Measurements from ENCODE around the gene HLA-B. TPM values are rescaled to one million over a fixed set of nuclear protein-coding genes. Genes with fewer than 3 reads are reported as not detected.
"Not testable (repeated sequence)": the region's sequence is repeated elsewhere in the genome, so short reads cannot be mapped to it uniquely, and the experiment has no call there.

The HLA-B gene
- total RNA-seq (234 TPM), polyA plus RNA-seq (1,074 TPM)

GRCh38 chr6:31356946-31357466, at the start of gene HLA-B:
Gene HLA-B (minus strand): TSS chr6:31357179. CDS start chr6:31357158, 21 bp downstream.
- DNase-seq (ENCODE audit: extremely low spot score), result peak; percentile 29
- Histone ChIP-seq H3K4me1 (ENCODE audit: insufficient read depth) (no peaks in the 10 kb centered on the region), H3K27ac (ENCODE audit: low read depth) (peak within 1 kb of the TSS; percentile 93), H3K36me3 (ENCODE audit: insufficient read depth) (peaks cover 2% of the 10 kb centered on the region), H3K4me3 (ENCODE audit: low read depth, low read length) (peak within 1 kb of the TSS; percentile 91)
- under 1% methylated on average over 39 of the region's 39 CpGs for WGBS

- 73% methylated on average over 5 of the region's 5 CpGs for WGBS
- Histone ChIP-seq H3K4me1 (ENCODE audit: insufficient read depth) (no peaks in the 10 kb centered on the region), H3K27ac (ENCODE audit: low read depth) (no peak overlapping the region), H3K4me3 (ENCODE audit: low read depth, low read length) (no peak overlapping the region), H3K36me3 (ENCODE audit: insufficient read depth) (peaks cover under 1% of the 10 kb centered on the region)
- DNase-seq (ENCODE audit: extremely low spot score), result no peak
Measured at GRCh38 chr6:31405996-31406395, 49.0 kb upstream of the HLA-B start.

GRCh38 chr6:31404061-31404364, 47.0 kb upstream of the HLA-B start:
- H3K36me3 ChIP-seq (ENCODE audit: insufficient read depth); H3K27ac ChIP-seq (ENCODE audit: low read depth); DNase-seq (ENCODE audit: extremely low spot score); H3K4me1 ChIP-seq (ENCODE audit: insufficient read depth): not testable (repeated sequence)
- H3K4me3 ChIP-seq (ENCODE audit: low read depth, low read length), result peak overlapping the region; percentile 75
- 12% methylated on average over 13 of the region's 13 CpGs for WGBS

GRCh38 chr6:31403283-31404060, 46.5 kb upstream of the HLA-B start, which contains the start of gene MICA:
Gene MICA (plus strand): TSS chr6:31403595. CDS start chr6:31403633, 38 bp downstream.
- Histone ChIP-seq H3K36me3 (ENCODE audit: insufficient read depth) (no peaks in the 10 kb centered on the region), H3K4me1 (ENCODE audit: insufficient read depth) (no peaks in the 10 kb centered on the region), H3K4me3 (ENCODE audit: low read depth, low read length) (peak within 1 kb of the TSS; percentile 75), H3K27ac (ENCODE audit: low read depth) (peak within 1 kb of the TSS; percentile 79)
- DNase-seq (ENCODE audit: extremely low spot score), result peak; percentile 59
- under 1% methylated on average over 58 of the region's 58 CpGs for WGBS

GRCh38 chr6:31402324-31403282, 45.6 kb upstream of the HLA-B start:
- WGBS, result 13% methylated on average over 27 of the region's 27 CpGs
- H3K4me1 ChIP-seq (ENCODE audit: insufficient read depth), result no peaks in the 10 kb centered on the region
- H3K27ac ChIP-seq (ENCODE audit: low read depth), result peak overlapping the region; percentile 79
- no peak for DNase-seq (ENCODE audit: extremely low spot score)
- no peaks in the 10 kb centered on the region for H3K36me3 ChIP-seq (ENCODE audit: insufficient read depth)
- H3K4me3 ChIP-seq (ENCODE audit: low read depth, low read length), result peak overlapping the region; percentile 75

- 49% methylated on average over 4 of the region's 4 CpGs for WGBS
- Histone ChIP-seq H3K4me3 (ENCODE audit: low read depth, low read length) (peak overlapping the region; percentile 64), H3K27ac (ENCODE audit: low read depth) (no peak overlapping the region), H3K36me3 (ENCODE audit: insufficient read depth) (no peaks in the 10 kb centered on the region), H3K4me1 (ENCODE audit: insufficient read depth) (no peaks in the 10 kb centered on the region)
- no peak for DNase-seq (ENCODE audit: extremely low spot score)
Measured at GRCh38 chr6:31401403-31401802, 44.4 kb upstream of the HLA-B start.

- Histone ChIP-seq H3K4me1 (ENCODE audit: insufficient read depth) (no peaks in the 10 kb centered on the region), H3K4me3 (ENCODE audit: low read depth, low read length) (peak overlapping the region; percentile 64), H3K27ac (ENCODE audit: low read depth) (peak overlapping the region; percentile 96), H3K36me3 (ENCODE audit: insufficient read depth) (no peaks in the 10 kb centered on the region)
- 4% methylated on average over 30 of the region's 30 CpGs for WGBS
- DNase-seq (ENCODE audit: extremely low spot score), result no peak
Measured at GRCh38 chr6:31400467-31401289, 43.7 kb upstream of the HLA-B start.

- peak; percentile 81 for DNase-seq (ENCODE audit: extremely low spot score)
- peak overlapping the region; percentile 64 for H3K4me3 ChIP-seq (ENCODE audit: low read depth, low read length)
- under 1% methylated on average over 57 of the region's 57 CpGs for WGBS
- H3K27ac ChIP-seq (ENCODE audit: low read depth), result peak overlapping the region; percentile 96
- no peaks in the 10 kb centered on the region for H3K36me3 ChIP-seq (ENCODE audit: insufficient read depth)
- H3K4me1 ChIP-seq (ENCODE audit: insufficient read depth), result no peaks in the 10 kb centered on the region
Measured at GRCh38 chr6:31399589-31400466, 42.8 kb upstream of the HLA-B start.

GRCh38 chr6:31397901-31398525, 41.0 kb upstream of the HLA-B start:
- Histone ChIP-seq H3K36me3 (ENCODE audit: insufficient read depth) (no peaks in the 10 kb centered on the region), H3K4me1 (ENCODE audit: insufficient read depth) (no peaks in the 10 kb centered on the region), H3K27ac (ENCODE audit: low read depth) (no peak overlapping the region), H3K4me3 (ENCODE audit: low read depth, low read length) (no peak overlapping the region)
- DNase-seq (ENCODE audit: extremely low spot score), result no peak
- WGBS, result 77% methylated on average over 10 of the region's 10 CpGs

- H3K4me3 ChIP-seq (ENCODE audit: low read depth, low read length); H3K27ac ChIP-seq (ENCODE audit: low read depth); H3K4me1 ChIP-seq (ENCODE audit: insufficient read depth); DNase-seq (ENCODE audit: extremely low spot score); H3K36me3 ChIP-seq (ENCODE audit: insufficient read depth): not testable (repeated sequence)
- WGBS, result 20% methylated on average over 8 of the region's 8 CpGs
Measured at GRCh38 chr6:31397153-31397499, 40.1 kb upstream of the HLA-B start.

GRCh38 chr6:31396422-31397152, 39.6 kb upstream of the HLA-B start:
- no peaks in the 10 kb centered on the region for H3K4me1 ChIP-seq (ENCODE audit: insufficient read depth)
- 39% methylated on average over 11 of the region's 11 CpGs for WGBS
- no peak overlapping the region for H3K27ac ChIP-seq (ENCODE audit: low read depth)
- no peak for DNase-seq (ENCODE audit: extremely low spot score)
- no peaks in the 10 kb centered on the region for H3K36me3 ChIP-seq (ENCODE audit: insufficient read depth)
- no peak overlapping the region for H3K4me3 ChIP-seq (ENCODE audit: low read depth, low read length)

All from urinary bladder (tissue), 4 donors.